ENCODE measurements around the gene SORCS3. TPM values are rescaled to one million over a fixed set of nuclear protein-coding genes. Genes with fewer than 3 reads are reported as not detected.

The SORCS3 gene
- total RNA-seq, 1 experiment from 2014 or later: not detected

DNA sequence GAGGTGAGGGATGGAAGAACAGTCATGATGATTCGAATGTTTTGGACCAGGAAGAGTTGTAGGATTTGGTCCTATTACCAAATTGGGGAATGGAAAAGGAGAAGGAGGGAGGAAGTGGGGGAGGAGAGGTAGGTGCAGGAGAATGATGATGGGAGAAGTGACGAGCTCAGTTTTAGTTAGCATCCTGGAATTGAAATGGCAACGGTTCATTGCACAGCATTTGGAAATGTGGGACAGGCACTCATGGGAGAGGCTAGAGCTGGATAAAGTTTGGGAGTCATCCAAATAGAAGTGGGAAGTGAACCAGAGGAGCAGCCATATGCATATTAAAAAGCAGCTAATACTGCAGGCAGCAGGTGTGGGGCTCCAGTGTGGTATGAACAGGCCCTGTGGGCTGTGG, 253.6 kb downstream of the SORCS3 start:
- no peaks in the 10 kb centered on the region for H3K79me2 ChIP-seq (ENCODE audit: insufficient read depth, low read length)
- ChIA-PET POLR2A (no interaction called here), CTCF (no interaction called here), RAD21 (ENCODE audit: low non-redundant PET in 1 of 2, low total read pairs in 2 of 2, uncharacterized antibody in 2 of 2, unreplicated experiment in 2 of 2) (no interaction called here)
- TF ChIP-seq, protein P1, sequence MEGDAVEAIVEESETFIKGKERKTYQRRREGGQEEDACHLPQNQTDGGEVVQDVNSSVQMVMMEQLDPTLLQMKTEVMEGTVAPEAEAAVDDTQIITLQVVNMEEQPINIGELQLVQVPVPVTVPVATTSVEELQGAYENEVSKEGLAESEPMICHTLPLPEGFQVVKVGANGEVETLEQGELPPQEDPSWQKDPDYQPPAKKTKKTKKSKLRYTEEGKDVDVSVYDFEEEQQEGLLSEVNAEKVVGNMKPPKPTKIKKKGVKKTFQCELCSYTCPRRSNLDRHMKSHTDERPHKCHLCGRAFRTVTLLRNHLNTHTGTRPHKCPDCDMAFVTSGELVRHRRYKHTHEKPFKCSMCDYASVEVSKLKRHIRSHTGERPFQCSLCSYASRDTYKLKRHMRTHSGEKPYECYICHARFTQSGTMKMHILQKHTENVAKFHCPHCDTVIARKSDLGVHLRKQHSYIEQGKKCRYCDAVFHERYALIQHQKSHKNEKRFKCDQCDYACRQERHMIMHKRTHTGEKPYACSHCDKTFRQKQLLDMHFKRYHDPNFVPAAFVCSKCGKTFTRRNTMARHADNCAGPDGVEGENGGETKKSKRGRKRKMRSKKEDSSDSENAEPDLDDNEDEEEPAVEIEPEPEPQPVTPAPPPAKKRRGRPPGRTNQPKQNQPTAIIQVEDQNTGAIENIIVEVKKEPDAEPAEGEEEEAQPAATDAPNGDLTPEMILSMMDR (IDR thresholded peaks at IDR 0.05 in 2 of 3, conservative IDR thresholded peaks at IDR 0.05 in 1 of 3; ENCODE audit: borderline replicate concordance in 1 of 3, insufficient read depth in 1 of 3, low read depth in 2 of 3, low read length in 2 of 3): no peak
- TF ChIP-seq TCF7L2 (IDR thresholded peaks at IDR 0.05; ENCODE audit: borderline replicate concordance, extremely low read depth, insufficient read depth, insufficient read length) (no peak), CEBPB (IDR thresholded peaks at IDR 0.05; ENCODE audit: low read depth) (no peak), SP1 (IDR thresholded peaks at IDR 0.05; ENCODE audit: low read depth) (no peak), POLR2A (IDR thresholded peaks at IDR 0.05; ENCODE audit: borderline replicate concordance, extremely low read depth, insufficient read depth, insufficient read length) (no peak), EZH2 (IDR thresholded peaks at IDR 0.05) (no peak)
- TF ChIP-seq, protein P2, sequence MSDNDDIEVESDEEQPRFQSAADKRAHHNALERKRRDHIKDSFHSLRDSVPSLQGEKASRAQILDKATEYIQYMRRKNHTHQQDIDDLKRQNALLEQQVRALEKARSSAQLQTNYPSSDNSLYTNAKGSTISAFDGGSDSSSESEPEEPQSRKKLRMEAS (IDR thresholded peaks at IDR 0.05): no peak
- intact Hi-C loops (cut with micrococcal nuclease): no loop called here
- ATAC-seq: no peak
- H3K9ac ChIP-seq (ENCODE audit: low read length): no peak overlapping the region
- BruUV-seq (replicated peaks): no TSS peak
- H3K27me3 ChIP-seq (ENCODE audit: insufficient read depth, low read length): peaks cover 58% of the 10 kb centered on the region
- H3K36me3 ChIP-seq (ENCODE audit: control insufficient read depth in 1 of 2, insufficient read depth in 2 of 2, low read length in 2 of 2): no peaks in the 10 kb centered on the region
- DNase-seq (ENCODE audit: low read depth, low spot score): no peak
- H3K9me3 ChIP-seq (ENCODE audit: control insufficient read depth in 1 of 2, insufficient read depth in 1 of 2, low read depth in 1 of 2, low read length in 2 of 2): no peaks in the 10 kb centered on the region
- no peak overlapping the region for H3K27ac ChIP-seq (ENCODE audit: low read depth, low read length)
- H4K20me1 ChIP-seq (ENCODE audit: insufficient read depth): no peaks in the 10 kb centered on the region
- no peak overlapping the region for H3K4me3 ChIP-seq (replicated peaks in 1 of 2; ENCODE audit: low read depth in 1 of 2, low read length in 2 of 2)
- no peaks in the 10 kb centered on the region for H3K4me1 ChIP-seq (ENCODE audit: control insufficient read depth in 1 of 2, insufficient read depth in 2 of 2, low read length in 2 of 2)
- H2AFZ ChIP-seq (ENCODE audit: low read depth, low read length, poor library complexity, severe bottlenecking): no peak overlapping the region
- H3K9me2 ChIP-seq (ENCODE audit: insufficient read depth): no peaks in the 10 kb centered on the region
- H3K4me2 ChIP-seq (ENCODE audit: low read length): no peak overlapping the region

DNA sequence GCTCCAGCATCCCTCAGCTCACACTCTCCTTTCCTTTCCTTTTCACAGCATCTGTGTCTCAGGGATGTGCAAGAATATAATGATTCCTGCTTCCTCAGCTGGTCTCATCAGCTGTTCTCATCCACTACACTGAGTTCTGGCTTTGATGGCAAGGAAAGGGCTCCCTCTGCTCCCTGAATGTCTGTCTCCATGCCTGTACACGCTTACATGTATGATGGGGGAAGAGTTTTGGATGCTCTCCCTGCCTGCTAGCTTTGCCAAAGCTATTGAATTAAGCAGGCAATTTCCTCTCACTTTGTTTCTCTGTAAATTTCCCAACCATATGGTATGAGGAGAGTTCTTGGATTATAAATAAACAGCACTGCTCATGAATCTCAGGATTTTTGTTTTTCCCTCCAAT, 254.5 kb downstream of the SORCS3 start:
- H3K27ac ChIP-seq (ENCODE audit: low read depth, low read length): no peak overlapping the region
- no peaks in the 10 kb centered on the region for H3K9me2 ChIP-seq (ENCODE audit: insufficient read depth)
- H3K4me2 ChIP-seq (ENCODE audit: low read length): no peak overlapping the region
- no peak overlapping the region for H2AFZ ChIP-seq (ENCODE audit: low read depth, low read length, poor library complexity, severe bottlenecking)
- no peaks in the 10 kb centered on the region for H3K4me1 ChIP-seq (ENCODE audit: control insufficient read depth in 1 of 2, insufficient read depth in 2 of 2, low read length in 2 of 2)
- TF ChIP-seq POLR2AphosphoS5 (IDR thresholded peaks at IDR 0.05; ENCODE audit: low read depth, low read length) (no peak), SRF (IDR thresholded peaks at IDR 0.05; ENCODE audit: low read depth) (no peak), CBX3 (IDR thresholded peaks at IDR 0.05; ENCODE audit: low read depth) (no peak), POLR2A (IDR thresholded peaks at IDR 0.05; ENCODE audit: borderline replicate concordance, extremely low read depth, insufficient read depth, insufficient read length) (no peak), EZH2 (IDR thresholded peaks at IDR 0.05) (no peak), ZFX (IDR thresholded peaks at IDR 0.05) (no peak), EGR1 (IDR thresholded peaks at IDR 0.05; ENCODE audit: low read depth) (no peak), SP1 (IDR thresholded peaks at IDR 0.05; ENCODE audit: low read depth) (no peak)
- TF ChIP-seq, protein P2 (IDR thresholded peaks at IDR 0.05): no peak
- TF ChIP-seq, protein P3, sequence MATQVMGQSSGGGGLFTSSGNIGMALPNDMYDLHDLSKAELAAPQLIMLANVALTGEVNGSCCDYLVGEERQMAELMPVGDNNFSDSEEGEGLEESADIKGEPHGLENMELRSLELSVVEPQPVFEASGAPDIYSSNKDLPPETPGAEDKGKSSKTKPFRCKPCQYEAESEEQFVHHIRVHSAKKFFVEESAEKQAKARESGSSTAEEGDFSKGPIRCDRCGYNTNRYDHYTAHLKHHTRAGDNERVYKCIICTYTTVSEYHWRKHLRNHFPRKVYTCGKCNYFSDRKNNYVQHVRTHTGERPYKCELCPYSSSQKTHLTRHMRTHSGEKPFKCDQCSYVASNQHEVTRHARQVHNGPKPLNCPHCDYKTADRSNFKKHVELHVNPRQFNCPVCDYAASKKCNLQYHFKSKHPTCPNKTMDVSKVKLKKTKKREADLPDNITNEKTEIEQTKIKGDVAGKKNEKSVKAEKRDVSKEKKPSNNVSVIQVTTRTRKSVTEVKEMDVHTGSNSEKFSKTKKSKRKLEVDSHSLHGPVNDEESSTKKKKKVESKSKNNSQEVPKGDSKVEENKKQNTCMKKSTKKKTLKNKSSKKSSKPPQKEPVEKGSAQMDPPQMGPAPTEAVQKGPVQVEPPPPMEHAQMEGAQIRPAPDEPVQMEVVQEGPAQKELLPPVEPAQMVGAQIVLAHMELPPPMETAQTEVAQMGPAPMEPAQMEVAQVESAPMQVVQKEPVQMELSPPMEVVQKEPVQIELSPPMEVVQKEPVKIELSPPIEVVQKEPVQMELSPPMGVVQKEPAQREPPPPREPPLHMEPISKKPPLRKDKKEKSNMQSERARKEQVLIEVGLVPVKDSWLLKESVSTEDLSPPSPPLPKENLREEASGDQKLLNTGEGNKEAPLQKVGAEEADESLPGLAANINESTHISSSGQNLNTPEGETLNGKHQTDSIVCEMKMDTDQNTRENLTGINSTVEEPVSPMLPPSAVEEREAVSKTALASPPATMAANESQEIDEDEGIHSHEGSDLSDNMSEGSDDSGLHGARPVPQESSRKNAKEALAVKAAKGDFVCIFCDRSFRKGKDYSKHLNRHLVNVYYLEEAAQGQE (IDR thresholded peaks at IDR 0.05; ENCODE audit: low read depth): no peak
- CTCF ChIA-PET: no interaction called here
- DNase-seq (ENCODE audit: low read depth, low spot score): no peak
- no peak overlapping the region for H3K4me3 ChIP-seq (replicated peaks in 1 of 2; ENCODE audit: low read depth in 1 of 2, low read length in 2 of 2)
- POLR2A ChIA-PET: no interaction called here
- H3K9ac ChIP-seq (ENCODE audit: low read length): no peak overlapping the region
- no TSS peak for BruUV-seq (replicated peaks)
- H3K27me3 ChIP-seq (ENCODE audit: insufficient read depth, low read length): peaks cover 65% of the 10 kb centered on the region
- ATAC-seq: no peak
- no peaks in the 10 kb centered on the region for H3K79me2 ChIP-seq (ENCODE audit: insufficient read depth, low read length)
- no peaks in the 10 kb centered on the region for H3K36me3 ChIP-seq (ENCODE audit: control insufficient read depth in 1 of 2, insufficient read depth in 2 of 2, low read length in 2 of 2)
- intact Hi-C loops (cut with micrococcal nuclease): no loop called here
- RAD21 ChIA-PET (ENCODE audit: low non-redundant PET in 1 of 2, low total read pairs in 2 of 2, uncharacterized antibody in 2 of 2, unreplicated experiment in 2 of 2): no interaction called here
- no peaks in the 10 kb centered on the region for H4K20me1 ChIP-seq (ENCODE audit: insufficient read depth)
- no peaks in the 10 kb centered on the region for H3K9me3 ChIP-seq (ENCODE audit: control insufficient read depth in 1 of 2, insufficient read depth in 1 of 2, low read depth in 1 of 2, low read length in 2 of 2)
